Endothelial cell of umbilical vein (primary cell): ENCODE measurements around the gene ATF7IP. TPM values are rescaled to one million over a fixed set of nuclear protein-coding genes. Genes with fewer than 3 reads are reported as not detected.

Experiments used
- BruUV-seq: library from RNA; stranded (reverse); fragments of 400-500 nt; replicated peaks from 2 replicates; lab custom pipeline; 2021; lab: Mats Ljungman, UMichigan
- CTCF ChIA-PET: fragments of 300-600, 350-600 bp; sonication (Branson Sonifier 250); formaldehyde crosslinking; loops from one replicate; lab custom pipeline; 2021; ENCODE audit warnings: antibody characterized with exemption, inconsistent platforms; lab: Charles Lee
- POLR2A ChIA-PET: fragments of 300-600, 350-600 bp; sonication (Branson Sonifier 250); formaldehyde crosslinking; loops from one replicate; lab custom pipeline; 2021; ENCODE audit warnings: antibody characterized with exemption, inconsistent platforms; lab: Charles Lee
- DNase-seq: peaks from one replicate; pipeline ENCODE4 v3.0.0-alpha.2; 2011; ENCODE audit warnings: low read depth, low spot score
- FAIRE-seq: peaks from 2 replicates; lab custom pipeline; 2011; peaks lifted over from hg19 to GRCh38; lab: Jason Lieb, UNC
- H2AFZ ChIP-seq: 2 replicates; pipeline ENCODE4 v1.6.0; 2012; ENCODE audit warnings: low read depth, low read length, control low read depth, inconsistent platforms
- H3K27ac ChIP-seq: 2 replicates; pipeline ENCODE4 v1.5.1; 2011; ENCODE audit warnings: low read depth, mild to moderate bottlenecking, control low read depth, low read length, moderate library complexity; ENCODE audit not compliant: insufficient read depth
- H3K27me3 ChIP-seq, 2 experiments: 2 replicates each; pipeline versions ENCODE4 v1.6.0 to v1.6.1; 2011; ENCODE audit warnings: low read length in 2 of 2, mixed read lengths in 1 of 2; ENCODE audit not compliant: control insufficient read depth in 2 of 2, insufficient read depth in 2 of 2
- H3K36me3 ChIP-seq, 2 experiments: 2 replicates in 1 of 2; 3 replicates in 1 of 2; pipeline ENCODE4 v1.5.1; 2011; ENCODE audit warnings: low read length in 2 of 2, mild to moderate bottlenecking in 1 of 2, moderate library complexity in 1 of 2; ENCODE audit not compliant: control insufficient read depth in 2 of 2, insufficient read depth in 2 of 2; ENCODE audit errors: extremely low read depth in 1 of 2
- H3K4me1 ChIP-seq: 3 replicates; pipeline ENCODE4 v1.5.1; 2011; ENCODE audit warnings: mild to moderate bottlenecking, low read length; ENCODE audit not compliant: control insufficient read depth, insufficient read depth; ENCODE audit errors: extremely low read depth
- H3K4me2 ChIP-seq: 2 replicates; pipeline ENCODE4 v1.6.1; 2011; ENCODE audit warnings: low read length, control low read depth, mixed read lengths; ENCODE audit not compliant: insufficient read depth
- H3K4me3 ChIP-seq, 3 experiments: fragments of 200-600 bp in 1 of 3; sonication (generic), shearing (Covaris generic) in 1 of 3; replicated peaks in 1 of 3; 2 replicates each; pipeline ENCODE4 v1.5.1; 2011 to 2016; ENCODE audit warnings: control low read depth in 3 of 3, low read length in 3 of 3, mild to moderate bottlenecking in 2 of 3, inconsistent platforms in 1 of 3, low read depth in 1 of 3, moderate library complexity in 1 of 3; ENCODE audit not compliant: insufficient read depth in 1 of 3
- H3K79me2 ChIP-seq: 2 replicates; pipeline ENCODE4 v1.6.0; 2012; ENCODE audit warnings: low read length, inconsistent platforms; ENCODE audit not compliant: control insufficient read depth, insufficient read depth
- H3K9ac ChIP-seq: replicated peaks from 2 replicates; pipeline ENCODE3; 2011; ENCODE audit warnings: low read length, control low read depth; ENCODE audit not compliant: insufficient read depth; ENCODE audit errors: extremely low read depth
- H3K9me1 ChIP-seq: replicated peaks from 3 replicates; pipeline ENCODE4 v1.6.0; 2011; ENCODE audit warnings: mild to moderate bottlenecking, low read length; ENCODE audit not compliant: control insufficient read depth, insufficient read depth; ENCODE audit errors: extremely low read depth
- H3K9me3 ChIP-seq: replicated peaks from 2 replicates; pipeline ENCODE4 v1.5.1; 2012; ENCODE audit warnings: low read length, inconsistent platforms; ENCODE audit not compliant: control insufficient read depth, insufficient read depth
- H4K20me1 ChIP-seq: replicated peaks from 2 replicates; pipeline ENCODE3; 2011; ENCODE audit warnings: mild to moderate bottlenecking, low read length; ENCODE audit not compliant: control insufficient read depth, insufficient read depth; ENCODE audit errors: extremely low read depth
- EZH2 ChIP-seq: IDR thresholded peaks from 2 replicates; pipeline ENCODE4 v1.6.1; 2012; ENCODE audit warnings: borderline replicate concordance, low read depth, mild to moderate bottlenecking, moderate library complexity, low read length, inconsistent platforms; ENCODE audit not compliant: severe bottlenecking
- FOS ChIP-seq: IDR thresholded peaks from 2 replicates; pipeline ENCODE4 v1.6.1; 2011; ENCODE audit warnings: mild to moderate bottlenecking, low read length, moderate library complexity, borderline replicate concordance; ENCODE audit not compliant: insufficient read depth
- GATA2 ChIP-seq: IDR thresholded peaks from 2 replicates; pipeline ENCODE4 v1.7.0; 2011; ENCODE audit warnings: low read depth, mild to moderate bottlenecking, moderate library complexity, mixed read lengths, low read length; ENCODE audit not compliant: insufficient read length, insufficient read depth
- JUN ChIP-seq: IDR thresholded peaks from 2 replicates; pipeline ENCODE4 v1.6.1; 2011; ENCODE audit warnings: borderline replicate concordance, low read depth; ENCODE audit not compliant: insufficient read length, insufficient read depth
- MYC ChIP-seq: IDR thresholded peaks from one replicate; pipeline ENCODE4 v1.6.1; 2011; ENCODE audit warnings: mild to moderate bottlenecking, low read depth, low read length
- POLR2A ChIP-seq: IDR thresholded peaks from 2 replicates; pipeline ENCODE4 v1.6.1; 2012; ENCODE audit warnings: low read depth, mild to moderate bottlenecking, control low read depth, low read length
- POLR2AphosphoS5 ChIP-seq: IDR thresholded peaks from 2 replicates; pipeline ENCODE4 v1.6.1; 2012; ENCODE audit warnings: low read depth, mild to moderate bottlenecking, control low read depth, low read length, moderate library complexity; ENCODE audit not compliant: insufficient read depth
- dilution Hi-C: fragments of 300-500 bp; cut with MboI; formaldehyde crosslinking; loops from one replicate; pipeline ENCODE4 v1.15.0; 2019; ENCODE audit warnings: low sequenced_read_pairs; ENCODE audit not compliant: extremely low pct_ligation_motif_present
- intact Hi-C: fragments of 100-400 bp; cut with micrococcal nuclease; formaldehyde crosslinking; loops from one replicate; pipeline ENCODE4 v1.10.0; 2022
- polyA plus RNA-seq, 4 experiments: library from polyadenylated mRNA; depleted of rRNA in 3 of 4; stranded (reverse) in 3 of 4; unstranded in 1 of 4; fragments of >200 nt; gene quantifications; 2 replicates each; pipeline versions ENCODE4 v1.2.1 to v1.2.3, GENCODE V29; 2011 to 2012; ENCODE audit warnings: missing spikeins in 1 of 4
- total RNA-seq: library from RNA; stranded (reverse); gene quantifications from 2 replicates; pipeline ENCODE4 v1.2.3, GENCODE V29; 2021
- TF ChIP-seq, protein P1 (sequence below): IDR thresholded peaks from 2 replicates; pipeline ENCODE4 v1.6.1; 2011; ENCODE audit not compliant: insufficient read depth, insufficient read length
- TF ChIP-seq, protein P2 (sequence below), 2 donors: IDR thresholded peaks; 1 replicate in 1 of 2; 2 replicates in 1 of 2; pipeline ENCODE4 v1.5.1; 2011; ENCODE audit warnings: low read length in 2 of 2, mild to moderate bottlenecking in 2 of 2, moderate library complexity in 2 of 2, control low read depth in 1 of 2, inconsistent platforms in 1 of 2, low read depth in 1 of 2; ENCODE audit not compliant: insufficient read depth in 1 of 2; ENCODE audit errors: extremely low read depth in 1 of 2

ATF7IP gene
- total and polyA plus RNA-seq, 2 donors (not counting 3 experiments of a cell fraction or from before 2014, with no cell fraction given), result 14.5 to 73.5 TPM

DNA sequence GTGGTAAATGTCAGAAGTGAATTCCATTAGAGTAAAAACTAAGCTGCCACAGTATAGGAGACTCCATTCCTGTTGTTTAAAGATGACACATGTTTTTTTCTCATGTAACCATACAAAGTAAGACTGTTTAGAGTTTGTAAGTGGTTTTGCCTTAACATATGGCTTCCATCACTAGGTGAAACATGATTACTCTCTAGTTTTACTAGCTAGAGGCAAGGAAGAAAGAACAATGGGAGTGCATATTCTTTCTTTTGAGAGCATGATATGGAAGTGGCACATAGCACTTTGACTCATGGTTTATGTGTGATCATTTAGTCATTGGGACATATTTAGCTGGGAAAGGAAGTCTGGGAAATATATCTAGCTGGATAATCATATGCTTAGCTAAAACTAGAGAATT lies 7.7 kb downstream of the ATF7IP start:
- Histone ChIP-seq H3K27me3 (no peaks in the 10 kb centered on the region), H3K4me3 (no peak overlapping the region), H3K4me2 (peak overlapping the region; percentile 63), H3K4me1 (peaks cover 23% of the 10 kb centered on the region), H3K27ac (peak overlapping the region; percentile 80), H3K9ac (peak overlapping the region; percentile 22), H3K36me3 (peaks cover 0 to 2% of the 10 kb centered on the region in 2 experiments), H3K79me2 (peaks cover 88% of the 10 kb centered on the region), H3K9me1 (no peaks in the 10 kb centered on the region), H2AFZ (peak overlapping the region; percentile 24), H4K20me1 (no peaks in the 10 kb centered on the region), H3K9me3 (no peaks in the 10 kb centered on the region)
- DNase-seq (peak; percentile 81), FAIRE-seq (peak; percentile 28)
- TF ChIP-seq POLR2AphosphoS5, result peak; percentile 21
- peak; percentile 55 for TF ChIP-seq FOS
- TF ChIP-seq, protein P1, sequence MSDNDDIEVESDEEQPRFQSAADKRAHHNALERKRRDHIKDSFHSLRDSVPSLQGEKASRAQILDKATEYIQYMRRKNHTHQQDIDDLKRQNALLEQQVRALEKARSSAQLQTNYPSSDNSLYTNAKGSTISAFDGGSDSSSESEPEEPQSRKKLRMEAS, result no peak
- TF ChIP-seq JUN, result peak; percentile 79
- no peak for TF ChIP-seq MYC
- dilution Hi-C loops (no loop called here), intact Hi-C loops (no loop called here)
- ChIA-PET CTCF (interaction anchor here (0.9 to 3.4 kb wide), 8 partner anchors 10 to 117 kb away, joined by 3 to 26 read pairs (median 4); no protein-coding TSS in a partner anchor), POLR2A (no interaction called here)
- no TSS peak for BruUV-seq

DNA sequence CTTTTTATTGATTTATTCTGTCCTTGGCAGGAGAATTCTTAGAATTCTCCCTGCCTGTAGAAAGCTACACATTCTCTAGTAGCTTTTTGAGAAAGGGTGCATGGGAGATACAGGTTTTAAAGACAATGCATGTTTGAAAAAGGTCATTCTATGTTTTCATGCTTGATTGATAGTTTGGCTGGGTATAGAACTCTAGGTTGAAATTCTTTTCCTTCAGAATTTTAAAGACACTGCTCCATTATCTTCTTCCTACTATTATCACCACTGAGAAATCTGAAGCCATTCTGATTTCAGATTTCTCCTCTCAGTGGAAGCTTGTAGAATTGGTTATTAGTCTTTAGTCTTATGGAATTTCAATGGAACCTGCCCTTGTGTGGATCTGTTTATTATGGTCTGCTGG lies 14.0 kb downstream of the ATF7IP start:
- DNase-seq (no peak), FAIRE-seq (no peak)
- peaks cover 7% of the 10 kb centered on the region for H3K4me1 ChIP-seq
- ChIA-PET CTCF (no interaction called here), POLR2A (no interaction called here)
- H3K4me3 ChIP-seq, result no peak overlapping the region
- no peak overlapping the region for H3K9ac ChIP-seq
- H3K27ac ChIP-seq, result no peak overlapping the region
- no peaks in the 10 kb centered on the region for H3K27me3 ChIP-seq
- peaks cover 0 to 2% of the 10 kb centered on the region in 2 experiments for H3K36me3 ChIP-seq
- H2AFZ ChIP-seq, result no peak overlapping the region
- peaks cover 3% of the 10 kb centered on the region for H4K20me1 ChIP-seq
- peaks cover 86% of the 10 kb centered on the region for H3K79me2 ChIP-seq
- H3K9me3 ChIP-seq, result no peaks in the 10 kb centered on the region
- TF ChIP-seq POLR2AphosphoS5, result no peak
- no peak for TF ChIP-seq POLR2A
- TF ChIP-seq, protein P2, sequence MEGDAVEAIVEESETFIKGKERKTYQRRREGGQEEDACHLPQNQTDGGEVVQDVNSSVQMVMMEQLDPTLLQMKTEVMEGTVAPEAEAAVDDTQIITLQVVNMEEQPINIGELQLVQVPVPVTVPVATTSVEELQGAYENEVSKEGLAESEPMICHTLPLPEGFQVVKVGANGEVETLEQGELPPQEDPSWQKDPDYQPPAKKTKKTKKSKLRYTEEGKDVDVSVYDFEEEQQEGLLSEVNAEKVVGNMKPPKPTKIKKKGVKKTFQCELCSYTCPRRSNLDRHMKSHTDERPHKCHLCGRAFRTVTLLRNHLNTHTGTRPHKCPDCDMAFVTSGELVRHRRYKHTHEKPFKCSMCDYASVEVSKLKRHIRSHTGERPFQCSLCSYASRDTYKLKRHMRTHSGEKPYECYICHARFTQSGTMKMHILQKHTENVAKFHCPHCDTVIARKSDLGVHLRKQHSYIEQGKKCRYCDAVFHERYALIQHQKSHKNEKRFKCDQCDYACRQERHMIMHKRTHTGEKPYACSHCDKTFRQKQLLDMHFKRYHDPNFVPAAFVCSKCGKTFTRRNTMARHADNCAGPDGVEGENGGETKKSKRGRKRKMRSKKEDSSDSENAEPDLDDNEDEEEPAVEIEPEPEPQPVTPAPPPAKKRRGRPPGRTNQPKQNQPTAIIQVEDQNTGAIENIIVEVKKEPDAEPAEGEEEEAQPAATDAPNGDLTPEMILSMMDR (IDR thresholded peaks at IDR 0.05; ENCODE audit: extremely low read depth in 1 of 2, insufficient read depth in 1 of 2, low read depth in 1 of 2, low read length in 2 of 2), result no peak
- TF ChIP-seq, protein P1, result no peak
- no peak for TF ChIP-seq GATA2
- TF ChIP-seq JUN, result no peak
- no peak for TF ChIP-seq FOS
- no peak for TF ChIP-seq EZH2
- no peak for TF ChIP-seq MYC
- no peaks in the 10 kb centered on the region for H3K9me1 ChIP-seq
- intact Hi-C loops, result no loop called here
- dilution Hi-C loops, result no loop called here
- no peak overlapping the region for H3K4me2 ChIP-seq
- no TSS peak for BruUV-seq
